AG04449 (cell line): ENCODE results near the gene TMEM258.

ENCODE experiments used
- CTCF ChIA-PET: fragments of 350-600 bp; formaldehyde crosslinking; extraction: SDS; loops from one replicate; lab custom pipeline; 2021; ENCODE audit warnings: antibody characterized with exemption; lab: Yijun Ruan, JAX
- POLR2A ChIA-PET: fragments of 400-600, 350-600 bp; formaldehyde crosslinking; extraction: SDS; loops from one replicate; lab custom pipeline; 2020; ENCODE audit warnings: antibody characterized with exemption, inconsistent platforms; lab: Yijun Ruan, JAX
- DNase-seq: peaks from one replicate; pipeline ENCODE4 v3.0.0-alpha.2; 2010; ENCODE audit warnings: low read depth, low spot score
- H3K4me3 ChIP-seq: 2 replicates; pipeline ENCODE4 v1.5.1; 2011; ENCODE audit warnings: low read depth, mild to moderate bottlenecking, control low read depth, low read length
- CTCF ChIP-seq: IDR thresholded peaks from one replicate; pipeline ENCODE4 v1.5.1; 2011; ENCODE audit warnings: mild to moderate bottlenecking, moderate library complexity, low read length, control low read depth, inconsistent platforms; ENCODE audit not compliant: insufficient read depth; ENCODE audit errors: missing control alignments

Gene TMEM258

GRCh38 chr11:61743486-61744095 lies 48.8 kb downstream of the TMEM258 start:
- H3K4me3 ChIP-seq, result no peak overlapping the region
- no peak for TF ChIP-seq CTCF
- POLR2A ChIA-PET, result no interaction called here
- no peak for DNase-seq
- CTCF ChIA-PET, result interaction anchor here (1.3 to 8.7 kb wide), 7 partner anchors 10 to 365 kb away, joined by 4 to 151 read pairs (median 6); partner anchors contain the start of genes FEN1 and TMEM258

- DNase-seq, result no peak
- TF ChIP-seq CTCF, result no peak
- H3K4me3 ChIP-seq, result no peak overlapping the region
- ChIA-PET CTCF (interaction anchor here (0.6 to 10.5 kb wide), 5 partner anchors 6 to 317 kb away, joined by 3 to 140 read pairs (median 27); no protein-coding TSS in a partner anchor), POLR2A (no interaction called here)
These were observed 50.0 kb downstream of the TMEM258 start for GRCh38 chr11:61742391-61742790.

- ChIA-PET CTCF (interaction anchor here (0.7 to 10.5 kb wide), 8 partner anchors 9 to 294 kb away, joined by 3 to 140 read pairs (median 4); no protein-coding TSS in a partner anchor), POLR2A (no interaction called here)
- DNase-seq, result no peak
- H3K4me3 ChIP-seq, result no peak overlapping the region
- no peak for TF ChIP-seq CTCF
These were observed 52.4 kb downstream of the TMEM258 start for GRCh38 chr11:61739966-61740365.

- H3K4me3 ChIP-seq, result no peak overlapping the region
- DNase-seq, result no peak
- TF ChIP-seq CTCF, result no peak
- ChIA-PET CTCF (interaction anchor here (0.7 to 10.5 kb wide), 6 partner anchors 9 to 293 kb away, joined by 3 to 140 read pairs (median 4); no protein-coding TSS in a partner anchor), POLR2A (no interaction called here)
These were observed 53.0 kb downstream of the TMEM258 start for GRCh38 chr11:61739413-61739812.
